ENCODE measurements around the gene TMEM272. TPM values are rescaled to one million over a fixed set of nuclear protein-coding genes. Genes with fewer than 3 reads are reported as not detected.

TMEM272 gene
- total and polyA plus RNA-seq, 2 of the 4 experiments (the other 2 are of a cell fraction): not detected

DNA sequence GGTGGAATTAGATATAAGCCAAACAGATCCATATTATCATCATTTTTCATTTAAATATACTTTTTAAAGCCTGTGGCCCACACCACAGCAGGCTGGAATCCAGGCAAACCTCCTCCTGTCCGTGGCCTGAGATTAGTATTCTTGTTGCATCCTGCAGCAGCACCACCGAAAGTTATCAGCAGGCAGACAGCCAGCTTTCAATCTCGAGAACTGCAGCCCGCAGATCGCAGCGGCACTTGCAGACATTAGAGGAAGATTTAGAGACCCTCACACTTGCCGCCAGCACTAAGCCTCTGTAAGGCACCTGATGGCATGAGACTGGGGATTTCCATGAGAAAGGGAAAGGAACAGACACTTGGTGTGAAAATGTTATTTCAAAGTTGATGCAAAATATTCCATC lies 48.4 kb downstream of the TMEM272 start:
- H3K23ac ChIP-seq (ENCODE audit: low read depth, low read length): no peak overlapping the region
- no peak overlapping the region for H2BK15ac ChIP-seq (ENCODE audit: low read depth, low read length)
- H2AK9ac ChIP-seq (replicated peaks; ENCODE audit: low read depth, low read length, poor library complexity): no peak overlapping the region
- peaks cover 10% of the 10 kb centered on the region for H3K4me1 ChIP-seq (ENCODE audit: control insufficient read depth, insufficient read depth, low read length)
- H3K9me1 ChIP-seq (ENCODE audit: insufficient read depth, low read length): peaks cover 12% of the 10 kb centered on the region
- ChIA-PET CTCF (interaction anchor here (0.7 to 0.9 kb wide), 3 partner anchors 206 to 399 kb away, joined by 3 read pairs; no protein-coding TSS in a partner anchor), POLR2A (ENCODE audit: unreplicated experiment) (interaction anchor here (0.6 kb wide), 2 partner anchors 177 to 375 kb away, joined by 3 read pairs; no protein-coding TSS in a partner anchor)
- no peak overlapping the region for H2AFZ ChIP-seq (replicated peaks; ENCODE audit: low read length, poor library complexity)
- intact Hi-C loops (cut with micrococcal nuclease) (loop anchor here (2.0 kb wide), 1 partner anchor 362 kb away; no protein-coding TSS in a partner anchor), dilution Hi-C loops (cut with HindIII; ENCODE audit: low sequenced_read_pairs, unreplicated experiment) (no loop called here), in situ Hi-C loops (cut with MboI; ENCODE audit: low sequenced_read_pairs) (loop anchor here (5.0 kb wide), 1 partner anchor 354 kb away; no protein-coding TSS in a partner anchor)
- H3K36me3 ChIP-seq (ENCODE audit: control insufficient read depth, insufficient read depth, low read length): no peaks in the 10 kb centered on the region
- no peak for ATAC-seq (ENCODE audit: low read depth)
- H3K27ac ChIP-seq (ENCODE audit: insufficient read depth, low read length): no peak overlapping the region
- 0 out of 4 replicates have a peak, but pooled peaks cover 0 to 5% of the 10 kb centered on the region in 2 experiments for H3K79me1 ChIP-seq (ENCODE audit: low read depth in 1 of 2, low read length in 2 of 2)
- H3K4me2 ChIP-seq (ENCODE audit: low read depth, low read length): no peak overlapping the region
- no TSS peak for BruUV-seq (replicated peaks)
- no peak overlapping the region for H3K9ac ChIP-seq (ENCODE audit: low read depth, low read length)
- H4K5ac ChIP-seq (ENCODE audit: low read depth, low read length): no peak overlapping the region
- H3K9me3 ChIP-seq (ENCODE audit: control insufficient read depth, insufficient read depth, low read length): no peaks in the 10 kb centered on the region
- no peak overlapping the region for H4K91ac ChIP-seq (ENCODE audit: insufficient read depth, low read depth, low read length)
- no peak overlapping the region for H3K56ac ChIP-seq (ENCODE audit: extremely low read depth, insufficient read depth, low read length)
- no peak overlapping the region for H3K18ac ChIP-seq (ENCODE audit: low read depth, low read length)
- no peaks in the 10 kb centered on the region for H4K20me1 ChIP-seq (ENCODE audit: insufficient read depth, low read length)
- no peak overlapping the region for H3K14ac ChIP-seq (replicated peaks; ENCODE audit: low read depth, low read length)
- no peak overlapping the region for H2BK20ac ChIP-seq (ENCODE audit: low read depth, low read length)
- H2AK5ac ChIP-seq (ENCODE audit: low read depth, low read length): no peak overlapping the region
- H2BK5ac ChIP-seq (ENCODE audit: low read depth, low read length, poor library complexity, severe bottlenecking): no peak overlapping the region
- TF ChIP-seq MAZ (IDR thresholded peaks at IDR 0.05; ENCODE audit: borderline replicate concordance, low read depth, low read length) (no peak), SMC3 (IDR thresholded peaks at IDR 0.05; ENCODE audit: low read depth, low read length) (no peak), MXI1 (IDR thresholded peaks at IDR 0.05; ENCODE audit: borderline replicate concordance, low read depth, low read length) (no peak), CHD1 (IDR thresholded peaks at IDR 0.05; ENCODE audit: low read depth, low read length) (no peak), FOS (IDR thresholded peaks at IDR 0.05; ENCODE audit: low read depth, low read length) (no peak), POLR2A (IDR thresholded peaks at IDR 0.05; ENCODE audit: low read depth, low read length) (no peak), MAFK (IDR thresholded peaks at IDR 0.05; ENCODE audit: low read depth, low read length) (no peak), RAD21 (IDR thresholded peaks at IDR 0.05; ENCODE audit: low read length) (no peak), CEBPB (IDR thresholded peaks at IDR 0.05; ENCODE audit: low read depth, low read length) (no peak), BHLHE40 (IDR thresholded peaks at IDR 0.05; ENCODE audit: low read depth, low read length) (no peak), RCOR1 (IDR thresholded peaks at IDR 0.05; ENCODE audit: insufficient replicate concordance, low read length) (no peak), NFE2L2 (IDR thresholded peaks at IDR 0.05; ENCODE audit: low read depth, low read length) (no peak), RFX5 (IDR thresholded peaks at IDR 0.05; ENCODE audit: low read depth, low read length) (no peak)
- TF ChIP-seq, protein P1, sequence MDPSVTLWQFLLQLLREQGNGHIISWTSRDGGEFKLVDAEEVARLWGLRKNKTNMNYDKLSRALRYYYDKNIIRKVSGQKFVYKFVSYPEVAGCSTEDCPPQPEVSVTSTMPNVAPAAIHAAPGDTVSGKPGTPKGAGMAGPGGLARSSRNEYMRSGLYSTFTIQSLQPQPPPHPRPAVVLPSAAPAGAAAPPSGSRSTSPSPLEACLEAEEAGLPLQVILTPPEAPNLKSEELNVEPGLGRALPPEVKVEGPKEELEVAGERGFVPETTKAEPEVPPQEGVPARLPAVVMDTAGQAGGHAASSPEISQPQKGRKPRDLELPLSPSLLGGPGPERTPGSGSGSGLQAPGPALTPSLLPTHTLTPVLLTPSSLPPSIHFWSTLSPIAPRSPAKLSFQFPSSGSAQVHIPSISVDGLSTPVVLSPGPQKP (IDR thresholded peaks at IDR 0.05; ENCODE audit: borderline replicate concordance, low read depth, low read length): no peak
- TF ChIP-seq, protein P2, sequence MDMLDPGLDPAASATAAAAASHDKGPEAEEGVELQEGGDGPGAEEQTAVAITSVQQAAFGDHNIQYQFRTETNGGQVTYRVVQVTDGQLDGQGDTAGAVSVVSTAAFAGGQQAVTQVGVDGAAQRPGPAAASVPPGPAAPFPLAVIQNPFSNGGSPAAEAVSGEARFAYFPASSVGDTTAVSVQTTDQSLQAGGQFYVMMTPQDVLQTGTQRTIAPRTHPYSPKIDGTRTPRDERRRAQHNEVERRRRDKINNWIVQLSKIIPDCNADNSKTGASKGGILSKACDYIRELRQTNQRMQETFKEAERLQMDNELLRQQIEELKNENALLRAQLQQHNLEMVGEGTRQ (IDR thresholded peaks at IDR 0.05; ENCODE audit: low read depth, low read length): no peak
- TF ChIP-seq, protein P3, sequence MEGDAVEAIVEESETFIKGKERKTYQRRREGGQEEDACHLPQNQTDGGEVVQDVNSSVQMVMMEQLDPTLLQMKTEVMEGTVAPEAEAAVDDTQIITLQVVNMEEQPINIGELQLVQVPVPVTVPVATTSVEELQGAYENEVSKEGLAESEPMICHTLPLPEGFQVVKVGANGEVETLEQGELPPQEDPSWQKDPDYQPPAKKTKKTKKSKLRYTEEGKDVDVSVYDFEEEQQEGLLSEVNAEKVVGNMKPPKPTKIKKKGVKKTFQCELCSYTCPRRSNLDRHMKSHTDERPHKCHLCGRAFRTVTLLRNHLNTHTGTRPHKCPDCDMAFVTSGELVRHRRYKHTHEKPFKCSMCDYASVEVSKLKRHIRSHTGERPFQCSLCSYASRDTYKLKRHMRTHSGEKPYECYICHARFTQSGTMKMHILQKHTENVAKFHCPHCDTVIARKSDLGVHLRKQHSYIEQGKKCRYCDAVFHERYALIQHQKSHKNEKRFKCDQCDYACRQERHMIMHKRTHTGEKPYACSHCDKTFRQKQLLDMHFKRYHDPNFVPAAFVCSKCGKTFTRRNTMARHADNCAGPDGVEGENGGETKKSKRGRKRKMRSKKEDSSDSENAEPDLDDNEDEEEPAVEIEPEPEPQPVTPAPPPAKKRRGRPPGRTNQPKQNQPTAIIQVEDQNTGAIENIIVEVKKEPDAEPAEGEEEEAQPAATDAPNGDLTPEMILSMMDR (conservative IDR thresholded peaks at IDR 0.05; ENCODE audit: low read depth, low read length): no peak
- no peak overlapping the region for H4K8ac ChIP-seq (ENCODE audit: low read depth in 2 of 2, low read length in 2 of 2)
- no peak overlapping the region for H3K4ac ChIP-seq (ENCODE audit: low read depth, low read length)
- DNase-seq: no peak
- H2BK120ac ChIP-seq (ENCODE audit: low read depth, low read length): no peak overlapping the region
- no peaks in the 10 kb centered on the region for H3K27me3 ChIP-seq (ENCODE audit: control insufficient read depth, insufficient read depth, low read length)
- no peak overlapping the region for H3K4me3 ChIP-seq (ENCODE audit: insufficient read depth, low read depth, low read length)
- WGBS, 2 experiments (ENCODE audit: extremely low coverage in 2 of 2, insufficient read length in 1 of 2): 84% methylated on average over 6 of the region's 7 CpGs; no CpG with 5 or more reads in 1 of the 2 experiments
